ENCODE data around the gene SEC24D.

GRCh38 chr4:118799231-118799942 lies 36.5 kb downstream of the SEC24D start:
- TF ChIP-seq CTCF (conservative IDR thresholded peaks at IDR 0.05; ENCODE audit: low read depth, low read length) (no peak), EZH2phosphoT487 (IDR thresholded peaks at IDR 0.05; ENCODE audit: borderline replicate concordance, low read length) (no peak)

Measured in PC-3 (cell line).